H54 (cell line): ENCODE data around the gene PDGFD.

Experiments used
- DNase-seq: peaks from one replicate; pipeline ENCODE4 v3.0.0; 2011; ENCODE audit warnings: low spot score, mixed read lengths; ENCODE audit not compliant: insufficient read length
- FAIRE-seq: peaks from 3 replicates; lab custom pipeline; 2011; peaks lifted over from hg19 to GRCh38; lab: Jason Lieb, UNC
- POLR2A ChIP-seq: IDR thresholded peaks from 2 replicates; pipeline ENCODE4 v1.6.1; 2011; ENCODE audit warnings: low read depth, mild to moderate bottlenecking, low read length

PDGFD gene

DNA sequence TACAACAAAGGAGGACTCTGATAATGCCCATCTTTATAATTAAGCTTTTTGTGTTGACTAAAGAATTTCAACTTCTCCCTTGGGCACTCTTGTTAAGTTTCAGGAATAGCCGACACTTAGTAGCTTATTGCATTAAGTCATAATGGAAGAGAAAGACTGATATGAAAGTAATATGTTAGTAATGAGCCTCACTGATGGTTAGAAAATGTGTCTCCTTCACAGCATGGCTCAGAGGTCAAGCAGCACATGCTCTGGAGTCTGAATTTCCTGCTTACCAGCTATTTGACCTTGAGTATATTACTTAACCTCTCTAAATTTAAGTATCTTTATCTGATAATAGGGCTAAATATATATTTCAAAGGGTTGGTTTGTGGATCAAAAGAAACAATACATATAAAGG lies 39.0 kb downstream of the PDGFD start:
- TF ChIP-seq POLR2A, result no peak
- DNase-seq (no peak), FAIRE-seq (no peak)

DNA sequence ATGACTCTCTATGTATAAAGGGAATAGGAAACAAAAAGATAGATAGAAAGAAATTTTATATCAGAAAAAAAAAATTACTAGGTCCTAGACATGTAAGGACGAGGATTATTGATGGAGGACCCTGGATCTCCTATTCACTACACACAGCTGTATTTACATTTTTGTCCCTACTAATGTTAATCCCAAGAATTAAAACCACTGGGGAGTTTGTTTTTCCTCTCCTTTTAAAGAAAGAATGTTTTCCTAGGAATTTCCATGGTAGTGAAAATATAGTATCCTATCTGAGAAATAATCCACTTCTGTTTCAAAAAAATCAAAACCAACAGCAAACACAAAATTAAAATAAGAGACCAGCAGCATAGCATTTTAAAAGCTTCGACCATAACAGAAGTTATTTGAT lies 41.1 kb downstream of the PDGFD start:
- DNase-seq, result no peak
- no peak for FAIRE-seq
- TF ChIP-seq POLR2A, result no peak

- DNase-seq, result no peak
- no peak for TF ChIP-seq POLR2A
These were observed 41.8 kb downstream of the PDGFD start for GRCh38 chr11:104122011-104122635.

GRCh38 chr11:104120493-104121137 lies 43.3 kb downstream of the PDGFD start:
- FAIRE-seq (no peak), DNase-seq (no peak)

More at GRCh38 chr11:104122011-104122635, 41.8 kb downstream of the PDGFD start:
- no peak for FAIRE-seq

DNA sequence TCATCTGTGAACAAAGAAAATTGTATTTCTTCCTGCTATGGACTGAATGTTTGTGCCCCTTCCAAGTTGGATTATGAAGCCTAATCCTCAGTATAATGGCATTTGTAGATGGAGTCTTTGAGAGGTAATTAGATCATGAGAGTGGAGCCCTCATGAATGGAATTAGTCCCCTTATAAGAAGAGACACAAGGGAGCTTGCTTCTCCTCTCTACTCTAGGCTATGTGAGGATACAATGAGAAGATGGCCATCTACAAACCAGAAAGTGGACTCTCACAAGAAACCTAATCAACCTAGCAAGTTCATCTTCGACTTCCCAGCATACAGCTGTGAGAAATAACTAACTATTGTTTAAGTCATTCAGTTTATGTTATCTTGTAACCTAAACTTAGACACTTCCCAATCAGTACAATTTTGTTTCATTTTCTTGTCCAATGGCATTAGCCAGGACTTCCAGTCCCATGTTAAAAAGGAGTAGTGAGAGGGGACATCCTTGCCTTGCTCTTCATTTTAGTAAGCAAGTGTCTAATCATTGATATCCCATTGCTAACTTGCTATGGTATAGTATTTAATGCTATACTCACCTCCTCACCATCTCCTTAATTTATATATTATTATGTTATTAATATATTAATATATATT lies 45.7 kb downstream of the PDGFD start:
- TF ChIP-seq POLR2A, result no peak

More at GRCh38 chr11:104120493-104121137, 43.3 kb downstream of the PDGFD start:
- no peak for TF ChIP-seq POLR2A

GRCh38 chr11:104113541-104113940 lies 50.4 kb downstream of the PDGFD start:
- DNase-seq (no peak), FAIRE-seq (no peak)
- no peak for TF ChIP-seq POLR2A

More for the DNA sequence above, 45.7 kb downstream of the PDGFD start:
- no peak for DNase-seq
- no peak for FAIRE-seq

DNA sequence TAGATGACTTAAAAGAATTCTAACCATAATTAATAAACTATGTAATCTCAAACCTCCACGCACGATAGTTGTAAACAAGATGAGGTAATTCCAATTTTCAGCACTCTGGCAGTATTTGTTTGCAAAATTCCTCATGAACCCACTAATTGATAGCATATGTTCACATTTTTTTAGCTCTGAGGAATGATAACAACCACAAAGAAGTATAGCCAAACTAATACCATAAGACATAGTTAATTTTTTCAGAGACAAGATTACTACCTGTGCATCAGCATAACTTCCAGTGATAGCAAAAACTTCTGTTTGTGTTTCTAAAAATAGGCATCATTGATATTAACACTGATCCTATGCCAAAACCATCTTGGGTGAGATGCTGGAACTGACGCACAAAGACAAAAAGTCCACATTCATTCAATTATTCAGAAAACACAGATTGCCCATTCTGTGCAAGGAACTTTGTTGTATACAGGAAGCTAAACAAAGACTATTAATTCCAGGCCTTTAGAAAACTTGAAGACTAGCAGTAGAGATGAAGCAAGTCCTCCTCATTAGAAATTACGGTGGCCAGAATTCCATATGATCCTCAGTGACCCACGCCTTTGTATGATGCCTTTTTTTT lies 57.7 kb downstream of the PDGFD start:
- no peak for TF ChIP-seq POLR2A
- FAIRE-seq (no peak), DNase-seq (no peak)

GRCh38 chr11:104105155-104105554 lies 58.8 kb downstream of the PDGFD start:
- no peak for TF ChIP-seq POLR2A
- DNase-seq (no peak), FAIRE-seq (no peak)

GRCh38 chr11:104104664-104105063 lies 59.3 kb downstream of the PDGFD start:
- TF ChIP-seq POLR2A, result no peak
- DNase-seq (no peak), FAIRE-seq (no peak)

GRCh38 chr11:104104201-104104600 lies 59.7 kb downstream of the PDGFD start:
- DNase-seq (no peak), FAIRE-seq (no peak)
- no peak for TF ChIP-seq POLR2A

DNA sequence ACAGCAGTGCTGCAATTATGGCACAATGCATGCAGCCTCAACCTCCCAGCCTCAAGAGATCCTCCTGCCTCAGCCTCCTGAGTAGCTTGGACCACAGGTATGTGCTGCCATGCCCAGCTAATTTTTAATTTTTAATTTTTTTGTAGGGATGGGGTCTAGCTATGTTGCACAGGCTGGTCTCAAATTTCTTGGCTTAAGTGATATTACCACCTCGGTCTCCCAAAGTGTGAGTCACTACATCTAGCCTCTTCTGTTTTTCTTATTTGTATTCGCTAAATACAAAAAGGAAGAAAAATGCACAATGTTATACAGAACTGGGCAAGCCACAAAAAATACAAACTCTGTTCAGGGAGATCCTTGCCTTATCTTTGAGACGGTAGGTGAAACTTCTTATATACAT lies 65.4 kb downstream of the PDGFD start:
- TF ChIP-seq POLR2A, result no peak
- DNase-seq, result no peak
- FAIRE-seq, result no peak

GRCh38 chr11:104098132-104098531 lies 65.8 kb downstream of the PDGFD start:
- FAIRE-seq (no peak), DNase-seq (no peak)
- TF ChIP-seq POLR2A, result no peak

- TF ChIP-seq POLR2A, result no peak
- DNase-seq (no peak), FAIRE-seq (no peak)
These were observed 67.0 kb downstream of the PDGFD start for GRCh38 chr11:104096900-104097299.

DNA sequence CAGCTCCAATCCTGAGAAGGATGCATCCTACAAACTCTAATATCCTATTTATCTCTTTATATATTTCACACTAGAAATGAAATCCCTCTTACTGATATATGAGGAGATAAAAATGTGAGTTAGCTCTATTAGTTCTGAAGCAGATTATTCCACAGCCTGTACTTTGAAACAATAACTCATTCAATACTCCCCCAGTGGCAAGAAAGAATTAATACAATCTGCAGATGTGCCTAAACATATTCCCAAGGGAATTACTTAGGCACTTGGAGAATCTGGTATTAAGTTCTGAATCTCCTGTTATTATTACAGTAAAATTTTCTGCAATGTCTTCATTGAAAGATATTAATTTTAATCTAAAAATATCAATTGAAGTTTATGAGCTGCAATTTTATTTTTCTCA lies 68.2 kb downstream of the PDGFD start:
- TF ChIP-seq POLR2A, result no peak
- DNase-seq (no peak), FAIRE-seq (no peak)
